NCI-H146 treated with DMSO at 0.1 percent for 48 hours (cell line): Measurements from ENCODE around the gene ZBTB7A.

Experiments
- DNase-seq: peaks from one replicate; lab custom pipeline; 2025; ENCODE audit not compliant: unreplicated experiment; lab: John Stamatoyannopoulos, UW

Gene ZBTB7A

GRCh38 chr19:4054441-4055208, 12.1 kb downstream of the ZBTB7A start:
- no peak for DNase-seq

GRCh38 chr19:4053423-4054324, 13.0 kb downstream of the ZBTB7A start:
- DNase-seq = no peak

GRCh38 chr19:4052993-4053422, 13.7 kb downstream of the ZBTB7A start:
- DNase-seq = no peak

- no peak for DNase-seq
Observed at GRCh38 chr19:4052114-4052992, 14.3 kb downstream of the ZBTB7A start.

- no peak for DNase-seq
Observed at GRCh38 chr19:4051175-4052101, 15.3 kb downstream of the ZBTB7A start.

- DNase-seq = no peak
Observed at GRCh38 chr19:4049432-4049831, 17.3 kb downstream of the ZBTB7A start.

- no peak for DNase-seq
Observed at GRCh38 chr19:4046946-4047683, 19.6 kb downstream of the ZBTB7A start.

GRCh38 chr19:4046362-4046691, 20.4 kb downstream of the ZBTB7A start:
- no peak for DNase-seq

GRCh38 chr19:4045597-4046361, 20.9 kb downstream of the ZBTB7A start:
- DNase-seq = no peak

- no peak for DNase-seq
Observed at GRCh38 chr19:4044990-4045465, 21.7 kb downstream of the ZBTB7A start.

GRCh38 chr19:4043966-4044715, 22.6 kb downstream of the ZBTB7A start:
- no peak for DNase-seq

GRCh38 chr19:4043401-4043800, 23.3 kb downstream of the ZBTB7A start:
- DNase-seq = no peak

- DNase-seq = no peak
Observed at GRCh38 chr19:4042731-4043082, 24.0 kb downstream of the ZBTB7A start.

GRCh38 chr19:4042064-4042730, 24.5 kb downstream of the ZBTB7A start:
- no peak for DNase-seq

GRCh38 chr19:4038661-4039423, 27.9 kb downstream of the ZBTB7A start:
- no peak for DNase-seq

GRCh38 chr19:4038057-4038456, 28.6 kb downstream of the ZBTB7A start:
- no peak for DNase-seq
